NCI-H2227 (cell line): ENCODE results near the gene TCP11.

Experiments used
- DNase-seq: peaks from one replicate; lab custom pipeline; 2025; ENCODE audit not compliant: unreplicated experiment; lab: John Stamatoyannopoulos, UW

TCP11 gene

DNA sequence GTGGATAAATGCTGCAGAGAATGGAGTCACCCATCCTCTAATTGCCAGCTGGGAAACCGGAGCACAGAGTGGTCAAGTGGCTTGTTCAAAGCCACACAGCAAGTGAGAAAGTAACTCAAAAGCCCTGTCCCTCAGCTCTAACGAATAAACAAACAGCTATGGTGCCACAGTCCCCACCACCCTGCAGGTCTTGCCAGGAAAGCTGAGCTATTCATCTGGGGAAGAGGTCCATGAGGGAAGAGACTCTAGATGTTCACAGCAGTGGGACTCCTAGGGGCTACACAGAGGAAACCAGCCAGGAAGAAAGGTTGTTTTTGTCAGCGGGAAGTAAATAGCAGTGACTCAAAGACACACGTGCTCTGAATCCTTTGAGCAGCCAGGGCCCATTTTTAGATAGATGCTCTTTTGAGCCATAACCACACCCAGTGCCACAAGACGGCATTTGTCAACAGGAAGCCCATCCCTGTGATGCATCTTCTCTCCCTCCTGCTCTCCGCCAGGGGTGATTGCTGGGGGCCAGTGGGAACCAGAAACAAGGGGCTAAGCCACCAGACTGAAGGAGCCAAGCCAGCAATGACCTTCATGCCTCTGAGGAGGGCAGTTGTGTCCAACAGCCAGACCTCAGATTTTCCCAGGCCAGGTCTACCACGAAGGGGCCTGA is 32.4 kb upstream of the TCP11 start:
- no peak for DNase-seq

GRCh38 chr6:35173044-35173426 is 31.9 kb upstream of the TCP11 start:
- DNase-seq: no peak

DNA sequence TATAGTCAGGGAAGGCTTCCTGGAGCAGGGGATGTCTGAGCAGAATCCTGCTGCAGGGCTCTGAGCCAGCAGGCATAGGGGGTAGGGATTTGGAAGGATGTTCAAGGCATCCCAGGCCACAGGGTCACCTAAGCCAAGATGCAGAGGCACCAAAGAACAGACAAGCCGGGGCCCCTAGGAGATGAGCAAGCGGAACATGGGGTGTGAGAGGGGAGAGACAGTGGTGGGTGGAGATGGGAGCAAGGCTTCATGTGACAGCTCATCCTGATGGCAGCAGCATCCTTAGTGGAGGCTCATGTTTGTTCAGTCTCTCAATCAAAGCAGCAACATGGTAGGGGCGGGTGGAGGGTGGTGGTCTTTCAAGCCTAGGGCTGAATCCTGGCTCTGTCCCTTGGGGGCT is 29.8 kb upstream of the TCP11 start:
- DNase-seq: no peak

GRCh38 chr6:35170166-35170565 is 29.0 kb upstream of the TCP11 start:
- no peak for DNase-seq

DNA sequence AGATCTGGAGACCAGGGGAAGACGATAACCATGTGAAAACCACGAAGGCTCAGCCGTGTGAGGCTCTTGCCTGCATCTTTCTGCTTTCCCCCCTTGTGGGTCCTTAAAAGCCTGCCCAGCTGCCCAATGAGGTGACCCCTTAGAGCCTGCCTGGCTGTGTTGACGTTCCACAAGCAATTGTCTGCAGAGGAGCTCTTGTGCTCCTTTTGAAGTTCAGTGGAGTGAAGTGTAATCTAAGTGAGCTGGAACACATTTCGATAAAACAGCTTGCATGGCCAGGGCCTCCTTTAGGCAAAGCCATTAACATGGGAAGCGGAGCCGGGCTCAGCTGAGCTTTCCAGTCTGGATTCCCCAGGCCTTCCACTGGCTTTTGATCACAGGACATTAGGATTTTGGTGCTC is 27.3 kb upstream of the TCP11 start:
- no peak for DNase-seq

DNA sequence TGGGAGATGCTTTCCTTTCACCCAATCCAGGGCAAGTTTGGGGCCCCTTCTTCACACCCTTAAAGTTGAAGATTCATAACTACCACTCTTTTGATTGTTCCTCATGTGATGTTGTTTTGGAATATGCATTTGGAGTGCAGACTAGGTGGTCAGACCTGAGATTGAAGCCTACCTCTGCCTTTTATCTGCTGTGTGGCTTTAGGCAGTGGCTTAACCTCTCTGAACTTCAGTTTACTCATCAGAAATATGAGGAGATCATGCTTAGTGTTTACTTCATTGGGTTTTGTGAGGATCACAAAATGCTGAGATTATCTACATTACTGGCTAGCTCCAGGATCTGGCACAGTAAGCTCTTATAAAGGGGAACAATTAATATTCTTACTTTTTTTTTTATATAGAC is 26.4 kb upstream of the TCP11 start:
- no peak for DNase-seq

DNA sequence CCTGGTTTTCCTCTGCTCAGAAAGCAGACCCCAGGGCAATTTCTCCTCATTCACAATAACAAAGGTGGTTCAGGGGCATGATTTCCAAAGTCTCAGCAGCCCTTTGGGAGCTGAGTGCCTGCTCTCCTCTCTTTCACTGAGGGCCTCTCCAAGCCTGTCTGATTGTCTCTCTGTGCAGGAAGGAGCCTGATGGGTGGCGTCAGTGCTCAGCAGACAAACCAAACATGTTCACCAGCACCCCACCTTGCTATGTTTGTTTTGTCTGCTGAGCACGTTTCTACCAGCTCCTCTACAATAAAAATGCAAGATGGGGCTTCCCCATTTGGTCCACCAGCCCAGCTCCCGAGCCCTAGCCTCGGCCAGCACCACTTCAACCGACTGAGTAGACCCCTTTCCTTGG is 25.4 kb upstream of the TCP11 start:
- DNase-seq: no peak

- DNase-seq: no peak
These were observed 25.0 kb upstream of the TCP11 start for GRCh38 chr6:35166116-35166515.

DNA sequence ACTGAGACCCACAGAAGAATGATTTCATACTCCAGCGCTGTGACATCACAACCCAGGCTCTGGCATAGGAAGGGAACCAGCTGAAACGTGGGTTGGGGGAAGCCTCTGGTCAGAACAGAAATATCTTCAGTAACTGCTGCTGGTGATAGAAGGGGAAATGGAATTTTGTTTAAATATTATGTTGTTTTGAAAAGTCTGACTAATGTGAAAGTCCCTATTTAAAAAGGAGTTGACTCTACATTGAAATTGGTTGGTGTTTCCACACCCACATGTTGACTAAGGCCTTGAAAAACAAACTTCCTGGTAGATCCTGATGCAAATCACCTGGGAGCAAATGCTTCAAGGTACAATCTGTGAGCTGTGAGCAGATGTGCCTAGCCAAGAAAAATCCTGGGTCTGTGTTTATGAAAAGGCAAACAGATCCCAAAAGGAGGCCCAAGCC is 24.5 kb upstream of the TCP11 start:
- DNase-seq: no peak

DNA sequence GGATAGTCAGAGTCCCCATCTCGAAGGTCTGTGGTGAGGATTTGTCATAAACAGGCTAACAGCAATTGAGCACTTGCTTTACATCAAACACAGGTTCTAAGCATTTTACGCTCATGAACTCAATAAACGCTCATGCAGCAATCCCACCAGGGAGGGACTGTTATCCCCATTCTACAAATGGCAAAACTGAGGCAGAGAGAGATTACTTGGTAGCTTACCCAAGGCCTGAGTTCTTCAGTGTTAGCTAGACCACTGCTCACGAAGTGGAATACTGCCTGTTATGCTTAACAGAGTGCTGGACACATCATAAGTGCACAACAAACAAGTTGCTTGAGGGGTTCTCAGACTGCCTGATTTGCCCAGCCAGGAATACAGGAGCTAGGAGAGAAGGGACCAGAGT is 23.7 kb upstream of the TCP11 start:
- no peak for DNase-seq

GRCh38 chr6:35164277-35164676 is 23.1 kb upstream of the TCP11 start:
- no peak for DNase-seq

DNA sequence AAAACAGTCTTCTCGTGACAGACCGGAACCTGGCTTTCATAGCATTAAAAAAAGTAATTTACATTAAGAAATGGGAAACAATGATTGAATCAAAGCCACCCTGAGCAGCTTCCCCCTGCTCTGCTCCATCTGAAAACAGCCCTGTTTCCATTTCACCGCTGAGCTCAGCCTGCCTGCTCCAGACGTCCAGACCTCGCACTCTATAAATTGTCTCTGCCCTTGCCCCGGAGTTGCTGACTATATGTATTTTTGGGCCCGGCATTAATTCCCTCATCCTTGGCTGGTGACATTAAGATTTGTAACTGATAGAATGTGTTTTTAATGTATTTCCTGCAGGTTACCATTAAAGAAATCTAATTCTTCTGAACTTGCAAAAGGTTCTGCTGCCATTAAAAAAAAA is 22.7 kb upstream of the TCP11 start:
- no peak for DNase-seq

GRCh38 chr6:35161776-35162607 is 20.9 kb upstream of the TCP11 start:
- DNase-seq: no peak

DNA sequence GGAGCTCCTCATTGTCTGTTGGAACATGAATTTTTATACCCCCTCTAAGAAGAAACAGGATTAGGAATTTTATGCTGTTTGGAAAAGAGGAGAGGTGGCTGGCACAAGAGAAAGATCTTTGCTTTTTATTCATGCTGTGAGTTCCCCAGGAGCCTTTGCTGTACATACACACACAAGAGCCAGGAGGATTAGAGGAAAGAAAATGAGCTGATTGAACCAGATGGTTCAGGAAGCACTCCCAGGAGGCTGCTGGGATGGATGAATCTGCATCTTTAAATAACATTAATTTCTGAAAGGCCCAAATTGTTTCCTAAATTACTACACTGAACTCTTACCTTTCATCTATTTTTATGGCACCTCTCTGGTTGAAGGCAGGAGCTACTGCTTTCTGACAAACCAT is 20.1 kb upstream of the TCP11 start:
- no peak for DNase-seq

DNA sequence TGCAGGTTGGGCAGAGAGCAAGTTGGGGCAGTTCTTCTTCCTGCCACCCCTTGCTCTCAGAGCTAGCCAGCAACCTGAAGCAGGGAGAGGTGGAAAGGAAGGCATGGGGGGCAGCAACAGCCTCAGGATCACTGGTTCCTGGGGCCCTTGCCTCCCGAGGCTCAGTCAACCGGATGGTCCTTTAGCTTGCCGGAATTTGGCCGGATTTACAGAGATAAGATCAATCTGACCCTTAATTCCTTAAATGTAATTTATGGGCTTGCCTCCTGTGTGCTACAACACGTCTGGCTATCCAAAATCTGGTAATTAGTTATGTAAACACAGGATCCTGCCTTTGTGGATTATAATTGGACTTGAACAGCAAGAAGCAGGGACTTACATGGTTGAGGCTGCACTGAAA is 19.5 kb upstream of the TCP11 start:
- no peak for DNase-seq

GRCh38 chr6:35158520-35158919 is 17.4 kb upstream of the TCP11 start:
- no peak for DNase-seq

DNA sequence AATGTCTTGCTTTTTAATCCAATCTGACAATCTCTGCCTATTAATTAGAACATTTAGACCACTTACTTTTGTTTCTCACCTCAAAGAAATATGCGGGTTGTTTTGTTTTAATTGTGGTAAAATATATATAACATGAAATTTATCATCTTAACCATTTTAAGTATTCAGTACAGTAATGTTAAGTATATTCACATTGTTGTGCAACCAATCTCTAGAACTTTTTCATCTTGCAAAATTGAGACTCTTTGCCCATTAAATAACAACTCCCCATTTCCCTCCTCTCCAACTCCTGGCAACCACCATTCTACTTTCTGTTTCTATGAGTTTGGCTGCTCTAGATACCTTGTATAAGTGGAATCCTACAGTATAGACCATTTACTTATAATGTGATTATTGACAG is 13.8 kb upstream of the TCP11 start:
- DNase-seq: no peak

GRCh38 chr6:35154262-35154661 is 13.1 kb upstream of the TCP11 start:
- DNase-seq: no peak

DNA sequence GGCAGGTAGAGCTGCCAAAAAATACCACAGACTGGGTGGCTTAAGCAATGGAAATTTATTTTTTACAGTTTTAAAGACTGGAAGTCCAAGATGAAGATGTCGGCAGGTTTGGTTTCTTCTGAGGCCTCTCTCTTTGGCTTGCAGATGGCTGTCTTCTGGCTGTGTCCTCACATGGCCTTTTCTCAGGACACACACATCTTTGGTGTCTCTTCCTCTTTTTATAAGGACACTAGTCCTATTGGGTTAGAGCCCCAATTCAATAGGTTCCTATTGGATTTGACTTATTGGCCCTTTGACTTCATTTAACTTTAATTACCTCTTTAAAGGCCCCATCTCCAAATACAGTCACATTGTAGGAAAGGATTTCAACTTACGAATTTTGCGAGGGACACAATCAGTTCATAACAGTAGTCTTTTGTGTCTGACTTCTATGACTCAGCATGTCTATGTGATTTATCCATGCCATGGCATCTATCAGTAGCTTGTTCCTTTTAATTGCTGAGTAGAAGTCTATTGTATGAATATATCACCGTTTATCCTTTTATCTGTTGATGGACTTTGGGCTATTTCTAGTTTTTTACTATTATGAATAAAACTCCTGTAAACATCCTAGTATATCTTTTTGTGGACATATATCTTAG is 11.0 kb upstream of the TCP11 start:
- no peak for DNase-seq

GRCh38 chr6:35151466-35151865 is 10.3 kb upstream of the TCP11 start:
- DNase-seq: no peak

GRCh38 chr6:35149891-35150566 is 8.9 kb upstream of the TCP11 start:
- DNase-seq: no peak
